Neural cell (in vitro differentiated cells): ENCODE results near the gene ZNF260. TPM values are rescaled to one million over a fixed set of nuclear protein-coding genes. Genes with fewer than 3 reads are reported as not detected.
A peak's percentile ranks its signal among the peaks of the same experiment; 100 is the strongest.

Source experiments
- H2AFZ ChIP-seq: fragments of 200-600, 300-800 bp; sonication (generic), shearing (Covaris generic); 2 replicates; pipeline ENCODE4 v1.6.0; 2014; ENCODE audit warnings: low read depth, mild to moderate bottlenecking, antibody characterized with exemption, low read length, moderate library complexity
- H3F3A ChIP-seq: fragments of 200-600 bp; shearing (Covaris generic); 2 replicates; pipeline ENCODE4 v1.6.1; 2016; ENCODE audit warnings: mild to moderate bottlenecking, moderate library complexity, mixed read lengths, antibody characterized with exemption, low read length; ENCODE audit not compliant: insufficient read depth, poor library complexity, severe bottlenecking
- H3K27ac ChIP-seq: fragments of 200-600, 300-800 bp; sonication (generic), shearing (Covaris generic); 2 replicates; pipeline ENCODE4 v1.5.1; 2014; ENCODE audit warnings: mild to moderate bottlenecking, low read length, moderate library complexity
- H3K27me3 ChIP-seq: fragments of 300-800, 200-600 bp; sonication (generic), shearing (Covaris generic); 2 replicates; pipeline ENCODE4 v1.6.0; 2014; ENCODE audit warnings: mild to moderate bottlenecking, low read depth, low read length, moderate library complexity; ENCODE audit not compliant: insufficient read depth
- H3K36me3 ChIP-seq: fragments of 300-800, 200-600 bp; sonication (generic), shearing (Covaris generic); 2 replicates; pipeline ENCODE4 v1.5.1; 2014; ENCODE audit warnings: mild to moderate bottlenecking, antibody characterized with exemption, low read length, moderate library complexity; ENCODE audit not compliant: insufficient read depth
- H3K4me2 ChIP-seq: fragments of 300-800, 200-600 bp; sonication (generic), shearing (Covaris generic); 2 replicates; pipeline ENCODE4 v1.6.0; 2014; ENCODE audit warnings: mild to moderate bottlenecking, low read length
- H3K4me3 ChIP-seq: fragments of 300-800, 200-600 bp; sonication (generic), shearing (Covaris generic); 2 replicates; pipeline ENCODE4 v1.5.1; 2014; ENCODE audit warnings: mild to moderate bottlenecking, low read length, moderate library complexity
- H3K79me2 ChIP-seq: fragments of 200-600 bp; shearing (Covaris generic); replicated peaks from 2 replicates; pipeline ENCODE4 v1.6.0; 2014; ENCODE audit warnings: mild to moderate bottlenecking, low read length, moderate library complexity; ENCODE audit not compliant: insufficient read depth
- H3K9ac ChIP-seq: fragments of 300-800, 200-600 bp; sonication (generic), shearing (Covaris generic); 2 replicates; pipeline ENCODE4 v1.6.1; 2016; ENCODE audit warnings: mild to moderate bottlenecking, low read length, mixed read lengths
- H3K9me2 ChIP-seq: fragments of 200-600 bp; shearing (Covaris generic); 2 replicates; pipeline ENCODE4 v1.6.1; 2016; ENCODE audit warnings: mild to moderate bottlenecking, low read length, mixed read lengths; ENCODE audit not compliant: insufficient read depth
- H3K9me3 ChIP-seq: fragments of 200-600, 300-800 bp; sonication (generic), shearing (Covaris generic); 2 replicates; pipeline ENCODE4 v1.6.1; 2016; ENCODE audit warnings: mild to moderate bottlenecking, mixed run types, low read length, moderate library complexity, mixed read lengths
- H4K20me1 ChIP-seq: fragments of 200-600 bp; shearing (Covaris generic); 2 replicates; pipeline ENCODE4 v1.6.1; 2016; ENCODE audit warnings: mild to moderate bottlenecking, mixed run types; ENCODE audit not compliant: insufficient read depth
- CTCF ChIP-seq: fragments of 450-650 bp; IDR thresholded peaks from 2 replicates; pipeline ENCODE4 v1.5.1; 2014; ENCODE audit warnings: antibody characterized with exemption, mild to moderate bottlenecking, moderate library complexity; ENCODE audit not compliant: poor library complexity, severe bottlenecking
- EP300 ChIP-seq: fragments of 450-650 bp; conservative IDR thresholded peaks from 2 replicates; pipeline ENCODE4 v1.6.1; 2014; ENCODE audit warnings: antibody characterized with exemption, mild to moderate bottlenecking, moderate library complexity; ENCODE audit not compliant: poor library complexity, severe bottlenecking
- EZH2 ChIP-seq: fragments of 200-600, 300-800 bp; shearing (Covaris generic), sonication (generic); IDR thresholded peaks from 2 replicates; pipeline ENCODE4 v1.6.1; 2014; ENCODE audit warnings: antibody characterized with exemption, low read length, borderline replicate concordance, mild to moderate bottlenecking; ENCODE audit not compliant: insufficient read depth, poor library complexity, severe bottlenecking
- MXI1 ChIP-seq: fragments of 450-650 bp; conservative IDR thresholded peaks from 2 replicates; pipeline ENCODE4 v1.6.1; 2014; ENCODE audit warnings: antibody characterized with exemption, mild to moderate bottlenecking; ENCODE audit not compliant: poor library complexity, severe bottlenecking
- POLR2AphosphoS5 ChIP-seq: IDR thresholded peaks from 2 replicates; pipeline ENCODE4 v1.6.1; 2012
- RAD21 ChIP-seq: fragments of 450-650 bp; conservative IDR thresholded peaks from 2 replicates; pipeline ENCODE4 v1.6.1; 2014; ENCODE audit warnings: antibody characterized with exemption, mild to moderate bottlenecking, moderate library complexity
- REST ChIP-seq: IDR thresholded peaks from 2 replicates; pipeline ENCODE4 v1.6.1; 2012; ENCODE audit warnings: borderline replicate concordance
- SMC3 ChIP-seq: fragments of 450-650 bp; conservative IDR thresholded peaks from 2 replicates; pipeline ENCODE4 v1.6.1; 2014; ENCODE audit warnings: antibody characterized with exemption, mild to moderate bottlenecking, moderate library complexity; ENCODE audit not compliant: poor library complexity
- TAF1 ChIP-seq: IDR thresholded peaks from 2 replicates; pipeline ENCODE4 v1.6.1; 2012; ENCODE audit warnings: low read depth
- polyA plus RNA-seq: library from polyadenylated mRNA; depleted of rRNA; stranded (reverse); fragments of >200 nt; gene quantifications from 2 replicates; pipeline ENCODE4 v1.2.3, GENCODE V29; 2014

ZNF260 gene
- polyA plus RNA-seq, 1 donor from 2014 or later: 23.2 TPM

GRCh38 chr19:36489920-36490415 lies 38.1 kb downstream of the ZNF260 start:
- Histone ChIP-seq H3K79me2 (peaks cover 22% of the 10 kb centered on the region), H3K36me3 (no peaks in the 10 kb centered on the region), H3K4me3 (peak overlapping the region; percentile 77), H3K27ac (peak overlapping the region; percentile 96), H3K9me2 (no peaks in the 10 kb centered on the region), H3K4me2 (peak overlapping the region; percentile 62), H3F3A (no peaks in the 10 kb centered on the region), H2AFZ (peak overlapping the region; percentile 97), H4K20me1 (no peaks in the 10 kb centered on the region), H3K9ac (peak overlapping the region; percentile 93), H3K9me3 (no peaks in the 10 kb centered on the region), H3K27me3 (no peaks in the 10 kb centered on the region)
- TF ChIP-seq REST: no peak
- no peak for TF ChIP-seq SMC3
- TF ChIP-seq POLR2AphosphoS5: no peak
- TF ChIP-seq EP300: no peak
- TF ChIP-seq RAD21: no peak

DNA sequence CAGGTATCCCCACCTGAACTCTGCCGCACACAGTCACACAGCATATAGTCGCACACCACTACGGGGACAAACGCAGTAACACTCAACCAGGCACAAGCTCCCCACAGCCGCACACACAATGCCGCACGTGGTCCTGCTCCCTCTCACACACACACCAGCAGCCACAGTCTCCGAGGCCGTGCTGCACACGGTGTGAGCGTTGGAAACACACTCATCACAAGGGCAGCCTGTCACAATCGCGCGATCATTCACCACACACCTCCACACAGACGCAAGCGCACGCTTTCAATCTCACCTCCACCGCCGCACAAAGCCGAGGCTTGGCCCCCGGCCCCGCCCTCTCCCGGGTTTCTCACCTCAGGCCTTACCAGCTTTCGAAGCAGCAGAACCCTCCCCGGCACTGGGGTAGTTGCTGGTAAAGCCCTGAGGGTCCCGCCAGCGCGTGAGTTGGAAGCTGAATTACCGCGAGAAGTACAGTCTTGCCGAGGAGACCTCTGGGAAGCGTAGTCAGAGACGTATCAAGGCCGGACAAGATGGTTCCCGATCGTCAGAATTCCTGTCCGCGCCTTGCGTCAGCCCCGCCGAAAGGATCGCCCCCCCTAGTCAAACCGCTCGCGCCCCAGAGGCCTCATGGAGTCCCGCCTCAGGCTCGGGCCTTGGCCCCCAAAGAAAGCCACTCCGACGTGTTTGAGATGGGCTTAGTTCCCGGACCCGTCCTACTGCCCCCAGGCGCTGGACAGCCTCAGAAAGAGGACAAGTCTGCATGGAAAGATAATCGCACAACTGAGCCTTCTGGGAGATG lies 38.8 kb downstream of the ZNF260 start, which contains the start of gene ZNF566:
TSS of gene ZNF566 (minus strand) at position 444 of the 802 bp plus-strand sequence. CDS start 13,004 bp downstream, outside the sequence.
- Histone ChIP-seq H3K4me2 (peak within 1 kb of the TSS; percentile 63), H3K27ac (peak within 1 kb of the TSS; percentile 96), H3K9me2 (no peaks in the 10 kb centered on the region), H3F3A (no peaks in the 10 kb centered on the region), H3K9me3 (no peaks in the 10 kb centered on the region), H3K36me3 (no peaks in the 10 kb centered on the region), H3K79me2 (peaks cover 22% of the 10 kb centered on the region), H4K20me1 (no peaks in the 10 kb centered on the region), H2AFZ (peak within 1 kb of the TSS; percentile 97), H3K4me3 (peak within 1 kb of the TSS; percentile 77), H3K27me3 (no peaks in the 10 kb centered on the region), H3K9ac (peak within 1 kb of the TSS; percentile 93)
- TF ChIP-seq EZH2: no peak
- peak; percentile 31 for TF ChIP-seq RAD21
- TF ChIP-seq CTCF: peak; percentile 51
- peak; percentile 95 for TF ChIP-seq MXI1
- TF ChIP-seq SMC3: peak; percentile 53
- peak; percentile 45 for TF ChIP-seq EP300
- peak; percentile 78 for TF ChIP-seq REST
- no peak for TF ChIP-seq TAF1
- peak; percentile 73 for TF ChIP-seq POLR2AphosphoS5
